BLaER1 treated with 17β-estradiol and CSF1 and Interleukin-3, amounts not matched to agents 10 nM and 100 nM (cell line): Measurements from ENCODE around the gene GNAZ.

Experiments used
- H3K27ac ChIP-seq, 11 experiments: shearing (Covaris generic); formaldehyde crosslinking; 2 replicates each; pipeline ENCODE4 v1.8.1; 2022
- H3K27me3 ChIP-seq, 11 experiments: shearing (Covaris generic); formaldehyde crosslinking; 2 replicates each; pipeline ENCODE4 v1.8.1; 2022
- H3K36me3 ChIP-seq, 11 experiments: shearing (Covaris generic); formaldehyde crosslinking; 2 replicates each; pipeline ENCODE4 v1.8.1; 2022
- H3K4me1 ChIP-seq, 10 experiments: shearing (Covaris generic); formaldehyde crosslinking; 2 replicates each; pipeline ENCODE4 v1.8.1; 2022
- H3K4me2 ChIP-seq, 11 experiments: shearing (Covaris generic); formaldehyde crosslinking; 2 replicates each; pipeline ENCODE4 v1.8.1; 2022
- H3K4me3 ChIP-seq, 10 experiments: shearing (Covaris generic); formaldehyde crosslinking; 2 replicates each; pipeline ENCODE4 v1.8.1; 2022
- H3K9ac ChIP-seq, 11 experiments: shearing (Covaris generic); formaldehyde crosslinking; 2 replicates each; pipeline ENCODE4 v1.8.1; 2022
- H3K9me3 ChIP-seq, 11 experiments: shearing (Covaris generic); formaldehyde crosslinking; replicated peaks in 1 of 11; 2 replicates each; pipeline ENCODE4 v1.8.1; 2022
- H4K20me1 ChIP-seq, 11 experiments: shearing (Covaris generic); formaldehyde crosslinking; 2 replicates each; pipeline ENCODE4 v1.8.1; 2022
- Cebpa-rat ChIP-seq, 11 experiments: shearing (Covaris generic); IDR thresholded peaks; 2 replicates each; pipeline ENCODE4 v1.8.1; 2022

GNAZ gene

DNA sequence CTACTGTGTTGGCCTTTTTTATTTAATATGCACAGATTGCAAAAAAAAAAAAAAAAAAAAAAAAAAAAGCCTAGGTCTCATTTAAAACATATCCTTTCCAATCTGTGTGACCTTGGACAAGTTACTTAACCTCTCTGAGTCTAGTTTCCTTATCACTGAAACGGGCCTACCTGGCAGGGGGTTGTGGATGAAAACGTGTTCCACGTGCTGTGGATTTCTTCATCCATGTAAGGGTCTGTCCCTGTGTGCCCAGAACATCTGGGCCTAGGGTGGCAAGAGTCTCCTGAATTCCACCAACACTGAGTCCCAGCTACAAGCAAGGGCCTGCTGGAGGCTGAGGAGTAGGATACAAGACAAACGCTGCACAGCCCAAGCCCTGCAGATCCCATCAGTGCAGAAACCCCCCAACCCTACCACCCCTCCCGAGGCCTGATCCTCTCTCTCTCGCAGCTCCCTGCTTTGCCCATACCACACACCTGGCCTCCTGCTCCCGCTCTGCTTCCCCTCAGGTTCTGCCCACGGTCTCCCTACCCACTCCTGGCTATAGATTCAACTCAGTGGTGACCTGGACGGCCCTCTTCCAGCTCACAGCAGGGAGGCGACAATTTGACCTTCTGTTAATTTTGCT lies 4.7 kb upstream of the GNAZ start:
- peaks cover 0 to 8% (median 0%) of the 10 kb centered on the region in 11 experiments; a peak in 4 of 22 replicates for H3K27me3 ChIP-seq
- H3K9me3 ChIP-seq, result no peaks in the 10 kb centered on the region
- TF ChIP-seq Cebpa-rat (IDR thresholded peaks at IDR 0.05), result no peak
- no peaks in the 10 kb centered on the region for H3K36me3 ChIP-seq
- peaks cover 16 to 82% (median 61%) of the 10 kb centered on the region in 10 experiments for H3K4me1 ChIP-seq
- peak overlapping the region in 8 of 11 experiments; percentile 60 to 93 (median 84); a peak in 16 of 22 replicates for H3K4me2 ChIP-seq
- no peaks in the 10 kb centered on the region; a peak in 3 of 22 replicates for H4K20me1 ChIP-seq
- H3K4me3 ChIP-seq, result no peak overlapping the region
- H3K9ac ChIP-seq, result no peak overlapping the region
- no peak overlapping the region for H3K27ac ChIP-seq

DNA sequence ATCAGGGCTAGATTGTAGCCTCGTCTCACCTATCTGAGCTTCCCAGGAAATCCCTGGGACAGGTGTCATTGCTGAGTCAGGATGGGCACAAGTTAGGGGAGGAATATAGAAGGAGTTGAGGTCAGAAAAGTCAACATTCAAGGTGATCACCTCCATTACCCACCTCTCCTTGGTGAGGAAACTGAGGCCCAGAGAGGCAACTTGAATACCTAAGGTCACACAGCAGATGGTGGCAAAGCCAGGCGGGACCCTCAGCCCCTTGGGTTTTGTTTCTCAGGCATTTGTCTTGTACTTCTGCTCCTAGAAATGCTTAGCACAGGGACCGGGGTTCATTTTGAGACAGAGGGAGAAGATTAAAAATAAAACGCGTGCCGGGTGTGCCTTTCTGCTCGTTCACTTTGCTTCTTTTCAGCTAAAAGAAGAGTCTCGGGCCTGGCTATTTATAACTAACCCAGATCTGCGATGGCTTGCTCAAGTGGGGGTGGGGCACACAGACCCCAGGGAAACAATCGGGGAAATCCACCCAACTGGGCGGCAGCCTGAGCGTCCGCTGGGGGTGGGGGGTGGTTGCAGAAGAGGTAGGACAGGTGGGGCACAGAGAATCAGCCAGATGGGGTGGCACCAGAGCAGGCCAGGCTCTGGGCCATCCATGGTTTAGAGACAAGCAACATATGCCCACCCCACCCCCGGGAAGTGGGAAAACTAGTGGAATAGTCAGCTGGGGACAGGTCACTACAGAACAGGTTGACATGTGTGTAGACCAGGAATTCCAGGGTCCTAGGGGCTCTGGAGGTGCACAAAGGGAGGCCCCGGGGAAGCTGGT lies 3.9 kb upstream of the GNAZ start:
- no peak for TF ChIP-seq Cebpa-rat (IDR thresholded peaks at IDR 0.05)

DNA sequence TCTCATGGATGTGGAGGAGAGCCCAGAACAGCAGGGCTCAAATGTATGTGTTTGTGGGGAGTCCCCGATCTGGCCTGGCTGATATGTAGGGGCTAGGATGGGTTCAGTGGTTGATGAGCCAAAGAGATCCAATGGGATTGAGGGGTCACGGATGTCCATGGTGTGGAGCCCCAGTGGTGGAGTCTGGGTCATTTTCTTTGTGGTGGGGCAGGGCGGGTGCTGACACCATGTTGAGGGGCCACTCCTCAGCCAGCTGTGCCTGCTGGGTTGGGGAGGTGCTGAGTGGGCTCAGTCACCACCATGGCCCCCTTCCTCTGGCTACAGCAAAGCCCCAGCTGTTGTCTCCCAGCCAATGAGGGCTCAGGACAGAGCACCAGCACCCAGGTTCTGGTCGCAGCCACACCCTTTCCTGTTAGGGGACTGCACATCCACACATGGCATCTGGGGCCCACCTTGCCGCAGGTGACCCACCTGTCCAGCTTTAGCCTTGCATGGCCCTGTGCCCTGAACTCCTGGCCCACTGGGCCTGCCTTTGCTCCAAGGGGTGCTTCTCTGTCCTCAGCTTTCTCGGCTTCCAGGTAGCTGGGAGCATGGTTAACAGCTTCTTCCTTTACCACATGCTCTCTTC lies 3.2 kb upstream of the GNAZ start:
- Histone ChIP-seq H4K20me1 (peaks cover 0 to 13% (median 0%) of the 10 kb centered on the region in 11 experiments; a peak in 10 of 22 replicates), H3K4me2 (peak overlapping the region; percentile 28 to 93 (median 76); a peak in 21 of 22 replicates), H3K4me3 (no peak overlapping the region; a peak in 1 of 20 replicates), H3K4me1 (peaks cover 27 to 91% (median 76%) of the 10 kb centered on the region in 10 experiments), H3K27ac (no peak overlapping the region), H3K36me3 (no peaks in the 10 kb centered on the region), H3K9ac (peak overlapping the region in 1 of 11 experiments; percentile 59; a peak in 1 of 22 replicates), H3K9me3 (no peaks in the 10 kb centered on the region), H3K27me3 (peaks cover 0 to 21% (median 11%) of the 10 kb centered on the region in 11 experiments; a peak in 14 of 22 replicates)
- TF ChIP-seq Cebpa-rat (IDR thresholded peaks at IDR 0.05), result no peak

More for the DNA sequence above, 3.9 kb upstream of the GNAZ start:
- peaks cover 0 to 6% (median 0%) of the 10 kb centered on the region in 11 experiments; a peak in 8 of 22 replicates for H4K20me1 ChIP-seq
- no peaks in the 10 kb centered on the region for H3K36me3 ChIP-seq
- no peak overlapping the region for H3K27ac ChIP-seq
- H3K4me3 ChIP-seq, result peak overlapping the region in 1 of 10 experiments; percentile 19; a peak in 2 of 20 replicates
- H3K9me3 ChIP-seq, result no peaks in the 10 kb centered on the region
- H3K4me1 ChIP-seq, result peaks cover 24 to 90% (median 69%) of the 10 kb centered on the region in 10 experiments
- H3K27me3 ChIP-seq, result peaks cover 0 to 14% (median 4%) of the 10 kb centered on the region in 11 experiments; a peak in 12 of 22 replicates
- peak overlapping the region; percentile 28 to 93 (median 76); a peak in 20 of 22 replicates for H3K4me2 ChIP-seq
- H3K9ac ChIP-seq, result peak overlapping the region in 3 of 11 experiments; percentile 15 to 59 (median 51); a peak in 4 of 22 replicates

DNA sequence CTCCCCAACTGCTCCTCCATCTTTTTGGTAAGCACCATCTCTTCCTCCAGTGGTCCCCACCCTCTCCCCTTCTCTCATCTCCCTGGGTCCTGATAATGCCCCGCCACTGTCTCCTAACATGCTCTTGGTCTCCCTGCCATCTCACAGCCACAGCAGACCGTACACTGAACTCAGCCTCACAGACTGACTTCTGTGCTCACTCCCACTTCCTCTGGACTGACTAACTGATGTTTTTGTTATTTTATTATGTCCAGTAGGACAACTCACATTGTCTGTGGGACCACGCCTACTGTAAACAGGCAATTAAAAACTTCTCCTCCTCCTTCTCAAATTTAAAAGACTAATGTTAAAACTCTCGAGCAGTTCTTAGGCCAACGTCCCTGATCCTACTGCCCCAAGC lies 2.6 kb upstream of the GNAZ start:
- Histone ChIP-seq H3K4me3 (no peak overlapping the region), H4K20me1 (peaks cover 0 to 19% (median 0%) of the 10 kb centered on the region in 11 experiments; a peak in 12 of 22 replicates), H3K27me3 (peaks cover 0 to 24% (median 16%) of the 10 kb centered on the region in 11 experiments; a peak in 14 of 22 replicates), H3K36me3 (no peaks in the 10 kb centered on the region), H3K9me3 (no peaks in the 10 kb centered on the region), H3K4me1 (peaks cover 27 to 91% (median 82%) of the 10 kb centered on the region in 10 experiments), H3K27ac (no peak overlapping the region), H3K4me2 (peak overlapping the region in 10 of 11 experiments; percentile 15 to 93 (median 77); a peak in 17 of 22 replicates), H3K9ac (no peak overlapping the region)
- TF ChIP-seq Cebpa-rat (IDR thresholded peaks at IDR 0.05), result no peak

DNA sequence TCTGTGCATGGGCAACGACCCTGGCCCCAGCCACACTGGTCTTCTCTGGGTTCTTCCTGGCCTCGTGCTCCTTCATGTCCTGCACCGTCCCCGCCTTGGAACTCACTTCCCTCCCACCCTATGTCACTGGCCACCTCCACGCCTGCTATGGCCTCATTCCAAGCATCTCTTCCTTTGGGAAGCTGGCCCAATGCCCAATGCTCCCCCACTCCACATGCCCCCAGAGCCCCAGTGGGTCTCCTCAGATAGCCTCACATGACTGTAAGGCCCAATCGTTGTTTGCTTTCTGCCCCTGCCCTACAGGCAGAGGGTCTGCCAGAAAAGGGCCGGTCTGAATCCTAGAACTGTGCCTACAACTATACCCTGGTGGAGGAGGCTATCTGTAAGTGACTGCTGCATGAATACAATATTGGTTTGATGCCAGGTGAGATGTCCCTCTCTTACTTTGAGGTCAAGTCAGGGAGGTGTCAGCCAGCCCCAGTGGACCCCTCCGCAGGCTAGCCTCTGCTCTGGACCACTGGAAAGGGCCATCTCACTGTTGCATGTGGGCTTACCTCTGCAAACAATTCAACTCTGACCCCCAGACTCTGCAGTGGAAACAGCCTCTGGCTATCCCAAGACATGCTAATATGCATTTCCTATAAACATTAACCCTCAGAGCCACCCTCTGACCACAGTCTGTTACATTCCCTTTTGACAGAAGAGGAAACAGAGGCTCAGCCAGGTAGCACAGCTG lies 2.1 kb upstream of the GNAZ start:
- H3K4me1 ChIP-seq, result peaks cover 27 to 93% (median 87%) of the 10 kb centered on the region in 10 experiments
- TF ChIP-seq Cebpa-rat (IDR thresholded peaks at IDR 0.05), result no peak
- no peak overlapping the region for H3K9ac ChIP-seq
- peaks cover 0 to 25% (median 0%) of the 10 kb centered on the region in 11 experiments; a peak in 13 of 22 replicates for H4K20me1 ChIP-seq
- H3K36me3 ChIP-seq, result no peaks in the 10 kb centered on the region
- no peak overlapping the region for H3K27ac ChIP-seq
- H3K4me3 ChIP-seq, result no peak overlapping the region
- H3K9me3 ChIP-seq, result no peaks in the 10 kb centered on the region
- H3K4me2 ChIP-seq, result peak overlapping the region in 10 of 11 experiments; percentile 1 to 93 (median 68); a peak in 16 of 22 replicates
- peaks cover 0 to 25% (median 20%) of the 10 kb centered on the region in 11 experiments; a peak in 14 of 22 replicates for H3K27me3 ChIP-seq

DNA sequence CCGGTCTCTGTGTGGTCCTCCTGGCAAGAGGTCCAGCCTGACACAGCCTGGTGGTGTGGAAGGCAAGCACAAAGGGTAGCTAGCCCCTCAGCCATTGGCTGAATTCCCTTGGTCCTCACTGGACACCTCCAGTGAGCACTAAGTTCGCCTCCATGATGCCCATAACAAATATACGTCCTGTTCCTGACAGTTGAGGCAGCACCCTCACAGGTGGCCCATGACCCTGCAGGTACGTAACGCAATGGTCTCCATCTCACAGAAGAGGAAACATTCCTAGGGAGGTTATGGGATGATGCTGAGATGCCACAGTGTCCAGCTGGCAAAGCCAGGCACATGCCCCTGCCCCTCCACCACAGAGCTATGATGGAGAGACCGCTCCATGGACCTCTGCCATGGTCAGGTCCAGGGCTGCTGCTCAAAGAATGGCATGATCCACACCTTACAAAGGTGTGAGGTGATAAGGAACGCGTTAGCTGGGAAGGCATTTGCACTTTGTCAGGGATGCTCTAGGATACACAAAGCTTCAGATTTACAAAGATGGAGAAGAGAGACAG lies 1.4 kb upstream of the GNAZ start:
- Histone ChIP-seq H3K4me2 (peak overlapping the region in 9 of 11 experiments; percentile 1 to 93 (median 92); a peak in 14 of 22 replicates), H3K27ac (no peak overlapping the region), H3K9me3 (no peaks in the 10 kb centered on the region), H3K36me3 (no peaks in the 10 kb centered on the region), H3K9ac (no peak overlapping the region), H3K4me3 (no peak overlapping the region), H3K27me3 (peaks cover 0 to 25% (median 20%) of the 10 kb centered on the region in 11 experiments; a peak in 14 of 22 replicates), H3K4me1 (peaks cover 27 to 93% (median 88%) of the 10 kb centered on the region in 10 experiments), H4K20me1 (peaks cover 0 to 31% (median 1%) of the 10 kb centered on the region in 11 experiments; a peak in 15 of 22 replicates)
- no peak for TF ChIP-seq Cebpa-rat (IDR thresholded peaks at IDR 0.05)

DNA sequence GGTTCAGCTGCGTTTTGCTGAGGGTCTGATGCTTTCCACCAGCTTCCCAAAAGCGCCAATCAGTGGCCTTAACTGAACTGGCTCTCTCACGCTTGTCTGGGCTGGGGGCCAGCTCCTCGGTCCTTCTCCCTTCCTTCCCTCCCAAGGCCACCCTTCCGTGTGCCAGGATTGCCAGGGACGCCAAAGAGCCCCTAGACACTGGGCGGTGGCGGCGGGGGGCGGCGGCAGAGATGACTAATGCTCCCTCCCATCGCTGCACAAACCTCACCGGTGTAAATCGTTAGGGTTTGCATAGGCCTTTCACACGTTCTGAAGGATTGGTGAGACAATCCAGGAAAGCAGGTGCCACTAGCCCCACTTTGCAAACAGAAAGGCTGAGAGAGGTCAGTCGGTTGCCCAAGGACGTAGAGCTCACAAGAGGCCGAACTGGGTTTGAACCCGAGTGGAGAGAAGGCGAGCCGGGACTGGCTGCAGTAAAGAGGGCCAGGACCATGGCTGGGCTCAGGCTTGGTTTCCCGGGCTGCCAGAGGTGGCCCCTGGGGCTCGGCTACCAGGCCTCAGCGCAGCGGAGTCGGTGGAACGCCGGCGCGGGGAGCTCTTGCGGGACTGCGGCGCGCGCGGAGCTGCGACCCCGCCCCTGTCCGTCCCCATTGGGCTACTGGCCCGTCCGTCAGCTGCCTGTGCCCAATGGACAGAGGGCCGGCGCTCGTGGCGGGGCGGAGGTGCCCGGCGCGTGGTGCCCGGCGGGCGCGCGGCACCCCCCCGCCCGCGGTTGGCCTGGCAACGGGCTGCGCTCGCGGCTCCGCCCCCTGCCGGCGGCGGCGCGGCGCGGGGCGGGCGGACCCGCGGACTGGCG lies 589 bp upstream of the GNAZ start:
- no peak for TF ChIP-seq Cebpa-rat (IDR thresholded peaks at IDR 0.05)
- Histone ChIP-seq H3K4me1 (peaks cover 30 to 93% (median 88%) of the 10 kb centered on the region in 10 experiments), H3K4me3 (peak overlapping the region; percentile 44 to 77 (median 68)), H3K36me3 (no peaks in the 10 kb centered on the region), H3K9me3 (no peaks in the 10 kb centered on the region), H3K9ac (peak overlapping the region in 9 of 11 experiments; percentile 8 to 65 (median 53); a peak in 13 of 22 replicates), H3K27ac (no peak overlapping the region), H3K27me3 (peaks cover 0 to 25% (median 20%) of the 10 kb centered on the region in 11 experiments; a peak in 14 of 22 replicates), H3K4me2 (peak overlapping the region; percentile 83 to 93 (median 93)), H4K20me1 (peaks cover 0 to 39% (median 10%) of the 10 kb centered on the region in 11 experiments; a peak in 15 of 22 replicates)
